Panc1 (cell line): ENCODE results near the gene TPP1.

Source experiments
- CTCF ChIP-seq: fragments of 450-650 bp; IDR thresholded peaks from 2 replicates; pipeline ENCODE4 v1.5.1; 2017; ENCODE audit warnings: mild to moderate bottlenecking
- REST ChIP-seq, 2 experiments: IDR thresholded peaks; 2 replicates each; pipeline ENCODE4 v1.6.1; 2011 to 2012; ENCODE audit warnings: low read depth in 2 of 2, control low read depth in 1 of 2, low read length in 1 of 2, mild to moderate bottlenecking in 1 of 2, moderate library complexity in 1 of 2; ENCODE audit not compliant: insufficient read depth in 1 of 2

- TF ChIP-seq CTCF, result no peak
- TF ChIP-seq REST (IDR thresholded peaks at IDR 0.05; ENCODE audit: insufficient read depth in 1 of 2, low read depth in 2 of 2, low read length in 1 of 2), result no peak
Measured at GRCh38 chr11:6619004-6619745, at the start of gene TPP1.
